Osteoblast (primary cell): ENCODE data around the gene SFMBT2. TPM values are rescaled to one million over a fixed set of nuclear protein-coding genes. Genes with fewer than 3 reads are reported as not detected.

Source experiments
- DNase-seq: peaks from one replicate; pipeline ENCODE4 v3.0.0; 2011; ENCODE audit warnings: low spot score, mixed read lengths; ENCODE audit not compliant: insufficient read length; ENCODE audit errors: missing footprints
- H2AFZ ChIP-seq: 2 replicates; pipeline ENCODE4 v1.6.0; 2011; ENCODE audit warnings: mild to moderate bottlenecking, low read length
- H3K27ac ChIP-seq: 2 replicates; pipeline ENCODE4 v1.5.1; 2011; ENCODE audit warnings: mild to moderate bottlenecking, low read depth, low read length, moderate library complexity
- H3K27me3 ChIP-seq: 2 replicates; pipeline ENCODE4 v1.6.0; 2012; ENCODE audit warnings: mild to moderate bottlenecking, control low read depth, inconsistent platforms, low read length, moderate library complexity; ENCODE audit not compliant: insufficient read depth
- H3K36me3 ChIP-seq: 2 replicates; pipeline ENCODE4 v1.5.1; 2011; ENCODE audit warnings: mild to moderate bottlenecking, low read length, control low read depth, moderate library complexity; ENCODE audit not compliant: insufficient read depth
- H3K4me1 ChIP-seq: 2 replicates; pipeline ENCODE4 v1.5.1; 2011; ENCODE audit warnings: mild to moderate bottlenecking, low read length, control low read depth, moderate library complexity; ENCODE audit not compliant: insufficient read depth
- H3K4me2 ChIP-seq: 2 replicates; pipeline ENCODE4 v1.6.0; 2011; ENCODE audit warnings: mild to moderate bottlenecking, low read length; ENCODE audit not compliant: insufficient read depth
- H3K4me3 ChIP-seq: fragments of 200-600 bp; sonication (generic); 3 replicates; pipeline ENCODE4 v1.5.1; 2012; ENCODE audit warnings: mild to moderate bottlenecking, low read length, inconsistent platforms; ENCODE audit not compliant: insufficient read depth
- H3K79me2 ChIP-seq: 2 replicates; pipeline ENCODE4 v1.6.0; 2012; ENCODE audit warnings: mild to moderate bottlenecking, low read length, control low read depth, inconsistent platforms; ENCODE audit not compliant: insufficient read depth
- H3K9me3 ChIP-seq: 2 replicates; pipeline ENCODE4 v1.5.1; 2011; ENCODE audit warnings: low read depth, low read length, control low read depth
- H4K20me1 ChIP-seq: 2 replicates; pipeline ENCODE4 v1.6.0; 2012; ENCODE audit warnings: mild to moderate bottlenecking, low read length, control low read depth; ENCODE audit not compliant: insufficient read depth
- CTCF ChIP-seq: IDR thresholded peaks from 2 replicates; pipeline ENCODE4 v1.5.1; 2011; ENCODE audit warnings: mild to moderate bottlenecking, low read depth, low read length, moderate library complexity; ENCODE audit errors: extremely low read depth
- total RNA-seq: library from RNA; depleted of rRNA; stranded (reverse); fragments of >200 nt; gene quantifications from 2 replicates; pipeline ENCODE4 v1.2.3, GENCODE V29; 2012

Gene SFMBT2
- total RNA-seq, 1 donor, result under 0.01 TPM

GRCh38 chr10:7135188-7135587, 275.6 kb downstream of the SFMBT2 start:
- no peaks in the 10 kb centered on the region for H3K36me3 ChIP-seq
- no peak overlapping the region for H3K27ac ChIP-seq
- no peaks in the 10 kb centered on the region for H3K27me3 ChIP-seq
- no peak for TF ChIP-seq CTCF
- no peak overlapping the region for H2AFZ ChIP-seq
- H3K79me2 ChIP-seq, result no peaks in the 10 kb centered on the region
- H4K20me1 ChIP-seq, result no peaks in the 10 kb centered on the region
- DNase-seq, result no peak
- H3K4me2 ChIP-seq, result no peak overlapping the region
- no peaks in the 10 kb centered on the region for H3K9me3 ChIP-seq
- no peaks in the 10 kb centered on the region for H3K4me1 ChIP-seq
- H3K4me3 ChIP-seq, result no peak overlapping the region

GRCh38 chr10:7134448-7134847, 276.4 kb downstream of the SFMBT2 start:
- Histone ChIP-seq H3K27me3 (no peaks in the 10 kb centered on the region), H3K4me1 (no peaks in the 10 kb centered on the region), H2AFZ (no peak overlapping the region), H3K79me2 (no peaks in the 10 kb centered on the region), H3K9me3 (no peaks in the 10 kb centered on the region), H3K4me2 (no peak overlapping the region), H3K36me3 (no peaks in the 10 kb centered on the region), H3K27ac (no peak overlapping the region), H3K4me3 (no peak overlapping the region), H4K20me1 (no peaks in the 10 kb centered on the region)
- no peak for DNase-seq
- no peak for TF ChIP-seq CTCF

GRCh38 chr10:7133958-7134357, 276.9 kb downstream of the SFMBT2 start:
- Histone ChIP-seq H3K36me3 (no peaks in the 10 kb centered on the region), H3K4me1 (no peaks in the 10 kb centered on the region), H3K4me2 (no peak overlapping the region), H3K4me3 (no peak overlapping the region), H3K9me3 (no peaks in the 10 kb centered on the region), H2AFZ (no peak overlapping the region), H3K27ac (no peak overlapping the region), H3K79me2 (no peaks in the 10 kb centered on the region), H4K20me1 (no peaks in the 10 kb centered on the region), H3K27me3 (no peaks in the 10 kb centered on the region)
- no peak for DNase-seq
- TF ChIP-seq CTCF, result no peak

- H2AFZ ChIP-seq, result no peak overlapping the region
- H3K4me3 ChIP-seq, result no peak overlapping the region
- no peaks in the 10 kb centered on the region for H3K79me2 ChIP-seq
- H3K9me3 ChIP-seq, result no peaks in the 10 kb centered on the region
- H3K27me3 ChIP-seq, result no peaks in the 10 kb centered on the region
- no peaks in the 10 kb centered on the region for H3K36me3 ChIP-seq
- no peak overlapping the region for H3K27ac ChIP-seq
- no peaks in the 10 kb centered on the region for H3K4me1 ChIP-seq
- no peak for TF ChIP-seq CTCF
- H4K20me1 ChIP-seq, result no peaks in the 10 kb centered on the region
- no peak for DNase-seq
- no peak overlapping the region for H3K4me2 ChIP-seq
Observed at GRCh38 chr10:7133278-7133677, 277.6 kb downstream of the SFMBT2 start.
